Pons (tissue), 1 donor: ENCODE data around the gene TRIM22.
"Not testable (repeated sequence)": the region's sequence is repeated elsewhere in the genome, so short reads cannot be mapped to it uniquely, and the experiment has no call there.

Experiments
- DNase-seq: peaks from one replicate; pipeline ENCODE4 v3.0.0-alpha.2; 2016; ENCODE audit warnings: low spot score

TRIM22 gene

DNA sequence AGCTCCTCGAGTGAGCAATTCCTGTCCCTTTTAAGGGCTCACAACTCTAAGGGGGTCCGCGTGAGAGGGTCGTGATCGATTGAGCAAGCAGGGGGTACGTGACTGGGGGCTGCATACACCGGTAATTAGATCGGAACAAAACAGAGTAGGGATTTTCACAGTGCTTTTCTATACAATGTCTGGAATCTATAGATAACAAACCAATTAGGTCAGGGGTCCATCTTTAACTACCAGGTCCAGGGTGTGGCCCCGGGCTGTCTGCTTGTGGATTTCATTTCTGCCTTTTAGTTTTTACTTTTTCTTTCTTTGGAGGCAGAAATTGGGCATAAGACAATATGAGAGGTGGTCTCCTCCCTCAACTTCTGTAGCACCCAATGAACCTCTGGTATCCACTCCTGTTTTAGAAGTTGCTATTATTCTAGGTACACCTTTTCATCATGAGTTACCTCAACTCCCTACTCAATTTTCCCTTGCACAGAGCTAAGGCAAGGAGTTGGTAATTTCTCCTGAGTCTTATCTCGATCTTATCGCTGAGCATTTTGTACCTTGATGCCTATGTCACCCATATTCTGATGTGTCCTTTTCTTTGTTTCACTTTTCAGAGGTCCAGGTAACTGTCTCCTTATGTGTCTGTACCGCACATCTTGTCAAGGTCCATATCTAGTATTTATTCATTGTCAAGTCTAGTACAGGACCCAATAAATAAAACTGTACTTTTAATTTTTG is 1.8 kb downstream of the TRIM22 start:
- DNase-seq, result not testable (repeated sequence)

DNA sequence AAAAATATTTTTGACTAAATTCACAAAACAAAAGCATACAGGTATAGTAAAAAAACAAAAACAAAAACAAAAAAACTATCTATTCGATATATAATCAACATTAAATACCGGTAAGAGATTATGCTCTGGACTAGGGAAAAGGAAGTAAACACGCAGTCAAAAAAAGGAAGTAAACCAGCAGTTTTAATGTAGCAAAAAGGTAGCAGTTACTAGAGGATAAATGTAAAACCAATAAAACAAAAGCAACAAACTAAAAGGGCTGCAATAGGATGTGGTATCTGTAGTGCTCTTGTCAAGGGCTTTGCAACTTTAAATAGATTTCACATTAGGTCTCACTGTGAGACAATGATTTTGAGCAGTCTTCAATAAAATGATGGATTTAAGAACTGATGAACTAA is 2.4 kb downstream of the TRIM22 start:
- peak; percentile 19 for DNase-seq

DNA sequence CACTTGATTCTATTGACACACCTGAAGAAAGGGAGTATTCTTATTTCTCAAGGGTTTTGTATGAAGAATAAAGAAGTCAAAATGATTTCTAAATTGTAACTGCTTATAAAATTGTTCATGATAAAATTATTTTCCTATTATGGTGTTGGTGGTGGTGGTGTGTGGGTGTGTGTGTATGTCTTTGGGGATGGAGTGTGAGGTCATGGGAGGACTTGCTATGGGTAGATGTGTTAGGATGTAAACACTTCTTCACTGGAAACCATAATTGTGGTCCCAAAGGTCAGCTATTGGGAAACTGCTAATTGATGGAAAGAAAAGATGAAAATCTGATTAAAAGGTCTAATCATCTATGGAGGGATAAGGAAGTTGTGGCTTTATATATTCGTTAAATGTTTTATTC is 5.1 kb downstream of the TRIM22 start:
- no peak for DNase-seq

DNA sequence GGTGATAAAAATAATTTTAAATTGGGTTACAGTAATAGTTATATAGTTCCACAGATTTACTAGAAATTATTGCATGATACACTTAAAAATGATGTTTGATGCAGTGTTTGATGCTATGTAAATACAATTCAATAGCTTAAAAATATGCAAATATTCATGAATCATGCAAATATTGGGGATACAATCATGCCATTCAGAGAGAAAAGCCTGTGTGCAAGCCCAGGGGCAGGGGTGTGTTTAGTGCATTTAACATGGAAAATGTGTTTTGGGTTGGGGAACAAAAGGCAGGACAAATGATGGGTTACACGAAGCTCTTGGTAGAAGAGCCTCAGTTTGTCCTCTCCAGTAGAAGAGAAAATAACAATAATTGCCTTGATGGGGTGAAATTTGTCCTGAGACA is 6.0 kb downstream of the TRIM22 start:
- DNase-seq, result no peak

DNA sequence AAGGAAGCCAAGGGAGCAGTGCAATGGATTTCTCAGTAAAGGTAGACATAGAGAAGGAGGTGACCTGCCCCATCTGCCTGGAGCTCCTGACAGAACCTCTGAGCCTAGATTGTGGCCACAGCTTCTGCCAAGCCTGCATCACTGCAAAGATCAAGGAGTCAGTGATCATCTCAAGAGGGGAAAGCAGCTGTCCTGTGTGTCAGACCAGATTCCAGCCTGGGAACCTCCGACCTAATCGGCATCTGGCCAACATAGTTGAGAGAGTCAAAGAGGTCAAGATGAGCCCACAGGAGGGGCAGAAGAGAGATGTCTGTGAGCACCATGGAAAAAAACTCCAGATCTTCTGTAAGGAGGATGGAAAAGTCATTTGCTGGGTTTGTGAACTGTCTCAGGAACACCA is 6.6 kb downstream of the TRIM22 start:
- no peak for DNase-seq

GRCh38 chr11:5698281-5698680 is 8.7 kb downstream of the TRIM22 start:
- no peak for DNase-seq

DNA sequence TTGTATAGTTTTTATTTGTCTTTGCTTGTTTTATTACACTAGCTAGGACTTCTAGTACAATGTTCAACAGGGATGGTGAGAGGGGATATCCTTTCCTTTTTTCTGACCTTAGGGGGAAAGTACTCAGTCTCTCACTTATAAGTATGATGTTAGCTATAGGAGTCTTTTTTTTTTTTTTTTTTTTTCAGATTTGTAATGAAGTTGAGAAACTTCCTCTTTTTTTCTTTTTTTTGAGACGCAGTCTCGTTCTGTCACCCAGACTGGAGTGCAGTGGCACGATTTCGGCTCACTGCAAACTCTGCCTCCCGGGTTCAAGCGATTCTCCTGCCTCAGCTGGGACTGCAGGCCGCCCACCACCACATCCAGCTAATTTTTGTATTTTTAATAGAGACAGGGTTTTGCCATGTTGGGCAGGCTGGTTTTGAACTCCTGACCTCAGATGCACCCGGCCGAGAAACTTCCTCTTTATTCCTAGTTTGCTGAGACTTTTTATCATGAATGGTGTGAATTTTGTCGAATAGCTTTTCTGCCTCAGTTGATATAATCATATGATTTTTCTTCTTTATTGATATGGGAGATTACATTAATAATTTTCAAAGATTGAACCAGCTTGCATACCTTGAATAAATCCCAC is 10.9 kb downstream of the TRIM22 start:
- DNase-seq, result no peak

GRCh38 chr11:5701055-5701577 is 11.5 kb downstream of the TRIM22 start:
- no peak for DNase-seq

- no peak for DNase-seq
These were observed 14.3 kb downstream of the TRIM22 start for GRCh38 chr11:5703741-5704536.

DNA sequence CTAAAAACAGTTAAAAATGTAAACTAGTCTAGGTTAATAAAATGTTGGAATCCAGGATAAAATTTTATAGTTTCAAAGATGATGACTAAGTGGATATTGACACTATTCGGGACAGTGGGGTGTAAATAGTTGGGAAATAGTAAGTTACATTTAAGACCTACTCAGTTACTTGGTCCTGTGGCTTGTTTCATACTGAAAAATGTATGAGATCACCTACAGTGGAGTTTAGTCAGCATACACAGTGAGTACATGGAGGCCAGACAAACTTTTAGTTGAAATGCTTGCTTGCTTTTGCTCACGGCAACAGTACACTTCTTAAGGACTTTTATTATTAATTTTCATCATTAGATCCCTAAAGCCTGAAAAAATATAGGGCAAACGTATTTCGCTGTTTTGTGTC is 16.1 kb downstream of the TRIM22 start:
- no peak for DNase-seq

GRCh38 chr11:5712507-5712906 is 22.9 kb downstream of the TRIM22 start:
- DNase-seq, result no peak

GRCh38 chr11:5713695-5714094 is 24.1 kb downstream of the TRIM22 start:
- DNase-seq, result no peak

DNA sequence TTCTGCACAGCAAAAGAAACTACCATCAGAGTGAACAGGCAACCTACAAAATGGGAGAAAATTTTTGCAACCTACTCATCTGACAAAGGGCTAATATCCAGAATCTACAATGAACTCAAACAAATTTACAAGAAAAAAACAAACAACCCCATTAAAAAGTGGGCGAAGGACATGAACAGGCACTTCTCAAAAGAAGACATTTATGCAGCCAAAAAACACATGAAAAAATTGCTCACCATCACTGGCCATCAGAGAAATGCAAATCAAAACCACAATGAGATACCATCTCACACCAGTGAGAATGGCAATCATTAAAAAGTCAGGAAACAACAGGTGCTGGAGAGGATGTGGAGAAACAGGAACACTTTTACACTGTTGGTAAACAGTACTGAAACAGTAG is 26.9 kb downstream of the TRIM22 start:
- not testable (repeated sequence) for DNase-seq

DNA sequence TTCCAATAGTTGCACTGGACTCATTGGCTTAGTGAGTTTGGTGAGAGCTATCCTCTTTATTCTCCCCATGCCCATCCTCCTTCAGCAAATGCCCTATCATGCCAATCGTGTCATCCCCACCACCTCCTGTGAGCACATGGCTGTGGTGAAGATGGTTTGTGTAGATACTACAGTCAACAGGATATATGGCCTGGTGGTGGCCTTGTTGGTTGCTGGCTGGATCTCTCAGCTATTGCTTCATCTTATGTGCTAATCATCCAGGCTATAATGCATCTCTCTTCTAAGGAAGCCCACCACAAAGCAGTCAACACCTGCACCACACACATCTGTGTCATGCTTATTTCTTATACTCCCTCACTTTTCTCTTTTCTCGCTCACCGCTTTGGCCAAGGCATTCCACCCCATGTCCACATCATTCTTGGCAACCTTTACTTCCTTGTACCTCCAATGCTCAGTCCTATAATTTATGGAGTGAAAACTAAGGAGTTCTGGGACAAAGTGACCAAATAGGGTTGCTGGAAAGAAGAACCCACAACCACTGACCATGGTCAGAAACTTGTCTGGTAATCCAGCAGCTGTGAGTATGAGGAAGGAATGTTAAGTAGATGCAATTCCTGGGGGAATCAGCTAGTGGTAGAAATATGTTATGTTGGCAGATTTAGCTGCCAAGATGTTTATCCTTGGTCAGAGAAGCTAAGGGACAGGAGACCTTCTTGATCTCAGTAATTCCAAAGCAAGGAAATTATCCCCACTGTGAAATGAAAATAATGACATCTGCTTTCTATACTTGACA is 30.3 kb downstream of the TRIM22 start:
- no peak for DNase-seq

- DNase-seq, result no peak
These were observed 33.0 kb downstream of the TRIM22 start for GRCh38 chr11:5722622-5723021.

DNA sequence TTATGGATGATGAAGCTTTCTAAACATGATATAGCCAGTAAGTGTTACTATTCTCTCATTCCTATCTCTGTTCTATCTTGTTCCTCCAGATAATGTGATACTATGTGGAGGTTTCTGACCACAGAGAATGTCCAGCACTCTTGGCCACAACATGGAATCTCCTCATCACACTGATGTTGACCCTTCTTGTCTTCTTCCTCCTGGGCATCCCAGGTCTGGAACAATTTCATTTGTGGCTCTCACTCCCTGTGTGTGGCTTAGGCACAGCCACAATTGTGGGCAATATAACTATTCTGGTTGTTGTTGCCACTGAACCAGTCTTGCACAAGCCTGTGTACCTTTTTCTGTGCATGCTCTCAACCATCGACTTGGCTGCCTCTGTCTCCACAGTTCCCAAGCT is 36.8 kb downstream of the TRIM22 start:
- DNase-seq, result no peak

DNA sequence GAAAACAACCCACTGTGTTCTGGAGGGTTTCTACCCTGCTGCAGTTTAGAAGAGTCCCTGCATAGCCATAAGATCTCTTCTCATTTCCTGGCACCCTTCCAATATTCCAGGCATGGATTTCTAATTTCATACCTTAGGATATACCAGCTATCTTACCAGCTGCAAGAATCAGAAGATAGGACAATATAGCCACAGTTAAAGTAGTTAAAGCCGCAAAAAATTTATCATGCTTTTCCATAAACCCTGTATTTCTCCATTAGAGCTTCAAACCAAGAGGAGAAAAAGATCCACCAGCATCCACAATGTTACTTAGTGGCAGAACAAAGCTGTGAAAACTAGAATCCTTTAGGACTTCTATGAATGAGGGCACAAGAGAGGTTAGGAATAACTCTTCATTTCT is 38.1 kb downstream of the TRIM22 start:
- DNase-seq, result no peak

GRCh38 chr11:5736396-5736795 is 46.8 kb downstream of the TRIM22 start, which contains the start of gene OR56B1:
Gene OR56B1, plus strand, starts transcription at chr11:5736448. Its CDS starts 69 bp downstream, at chr11:5736517.
- DNase-seq, result no peak

DNA sequence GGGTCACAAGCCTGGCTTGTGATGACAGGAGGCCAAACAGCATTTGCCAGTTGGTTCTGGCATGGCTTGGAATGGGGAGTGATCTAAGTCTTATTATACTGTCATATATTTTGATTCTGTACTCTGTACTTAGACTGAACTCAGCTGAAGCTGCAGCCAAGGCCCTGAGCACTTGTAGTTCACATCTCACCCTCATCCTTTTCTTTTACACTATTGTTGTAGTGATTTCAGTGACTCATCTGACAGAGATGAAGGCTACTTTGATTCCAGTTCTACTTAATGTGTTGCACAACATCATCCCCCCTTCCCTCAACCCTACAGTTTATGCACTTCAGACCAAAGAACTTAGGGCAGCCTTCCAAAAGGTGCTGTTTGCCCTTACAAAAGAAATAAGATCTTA is 47.5 kb downstream of the TRIM22 start:
- DNase-seq, result no peak

- no peak for DNase-seq
These were observed 48.2 kb downstream of the TRIM22 start for GRCh38 chr11:5737670-5738392.

- DNase-seq, result no peak
These were observed 48.8 kb downstream of the TRIM22 start for GRCh38 chr11:5738431-5738830.
